Sigmoid colon (tissue), 4 donors: ENCODE data around the gene OTULINL.

ENCODE experiments used
- CTCF ChIP-seq, 4 experiments: fragments of 450-650 bp in 3 of 4; fragments of 200-600 bp in 1 of 4; IDR thresholded peaks; one replicate each; pipeline ENCODE4 v1.5.1; 2016 to 2019; ENCODE audit warnings: antibody characterized with exemption in 4 of 4, mild to moderate bottlenecking in 3 of 4, moderate library complexity in 2 of 4
- POLR2AphosphoS5 ChIP-seq, 4 donors: sonication (generic); formaldehyde crosslinking; IDR thresholded peaks; one replicate each; pipeline ENCODE4 v1.6.1; 2017; ENCODE audit warnings: antibody characterized with exemption in 4 of 4

DNA sequence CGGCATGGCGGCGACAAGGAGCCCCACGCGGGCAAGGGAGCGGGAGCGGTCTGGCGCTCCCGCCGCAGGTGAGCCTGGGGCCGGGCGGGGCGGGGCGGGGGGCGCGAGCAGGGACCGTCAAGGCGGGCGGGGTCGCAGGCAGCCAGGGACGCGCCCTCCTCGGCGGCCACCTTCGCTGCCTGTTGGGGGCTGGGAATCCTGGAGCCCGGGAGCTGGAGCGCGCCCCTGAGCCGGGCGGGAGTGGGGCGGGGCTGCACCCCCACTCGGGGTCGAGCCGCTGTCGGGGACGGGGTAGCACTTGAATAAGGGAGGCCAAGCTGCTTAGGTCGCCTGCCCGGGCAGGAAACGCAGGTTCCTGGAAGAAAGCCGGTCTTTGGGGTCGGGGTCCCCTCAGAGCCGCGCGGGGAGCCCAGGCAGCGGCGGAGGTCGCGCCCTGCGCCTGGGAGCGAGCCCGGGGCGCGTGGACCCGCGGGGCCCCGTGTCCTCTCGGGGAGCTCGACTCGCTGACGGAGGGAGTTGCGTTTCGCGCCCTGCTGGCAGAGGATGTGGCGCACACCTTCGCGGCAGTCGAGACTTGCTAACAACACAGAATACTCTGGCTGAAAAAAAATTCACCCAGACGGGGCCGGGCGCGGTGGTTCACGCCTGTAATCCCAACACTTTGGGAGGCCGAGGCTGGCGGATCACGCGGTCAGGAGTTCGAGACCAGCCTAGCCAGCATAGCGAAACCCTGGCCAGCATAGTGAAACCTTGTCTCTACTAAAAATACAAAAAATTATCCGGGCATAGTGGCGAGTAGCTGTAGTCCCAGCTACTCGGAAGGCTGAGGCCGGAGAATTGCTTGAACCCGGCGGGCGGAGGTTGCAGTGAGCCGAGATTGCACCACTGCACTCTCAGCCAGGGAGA lies 552 bp downstream of the OTULINL start:
- TF ChIP-seq CTCF (IDR thresholded peaks at IDR 0.05) (no peak), POLR2AphosphoS5 (IDR thresholded peaks at IDR 0.05) (no peak)
